Stimulated activated CD8-positive, alpha-beta memory T cell treated with anti-CD3 and anti-CD28 coated beads, Interleukin-15, amount 100 ng/mL, for 48 hours (primary cell): ENCODE data around the gene PPP2R3B.
"Not testable (repeated sequence)": the region's sequence is repeated elsewhere in the genome, so short reads cannot be mapped to it uniquely, and the experiment has no call there.

Experiments
- DNase-seq, 2 donors: peaks; one replicate each; pipeline ENCODE4 v3.0.0-alpha.2; 2020; ENCODE audit warnings: low read depth in 2 of 2

PPP2R3B gene

GRCh38 chrX:338281-338835, 48.3 kb downstream of the PPP2R3B start:
- DNase-seq, result no peak

- DNase-seq, result no peak
Measured at GRCh38 chrX:337331-337831, 49.3 kb downstream of the PPP2R3B start.

- no peak for DNase-seq
Measured at GRCh38 chrX:336227-336626, 50.5 kb downstream of the PPP2R3B start.

- DNase-seq, result no peak
Measured at GRCh38 chrX:335758-336155, 51.0 kb downstream of the PPP2R3B start.

- DNase-seq, result no peak
Measured at GRCh38 chrX:334971-335757, 51.5 kb downstream of the PPP2R3B start.

- no peak for DNase-seq
Measured at GRCh38 chrX:334331-334891, 52.3 kb downstream of the PPP2R3B start.

GRCh38 chrX:333611-334311, 52.9 kb downstream of the PPP2R3B start:
- no peak for DNase-seq

- DNase-seq, result no peak
Measured at GRCh38 chrX:332916-333610, 53.6 kb downstream of the PPP2R3B start.

GRCh38 chrX:332496-332860, 54.2 kb downstream of the PPP2R3B start:
- DNase-seq, result no peak

GRCh38 chrX:331825-332495, 54.7 kb downstream of the PPP2R3B start:
- no peak for DNase-seq

- DNase-seq, result no peak
Measured at GRCh38 chrX:331151-331824, 55.4 kb downstream of the PPP2R3B start.

GRCh38 chrX:330726-331150, 56.0 kb downstream of the PPP2R3B start:
- no peak for DNase-seq

GRCh38 chrX:330141-330725, 56.5 kb downstream of the PPP2R3B start:
- DNase-seq, result not testable (repeated sequence)

GRCh38 chrX:329291-329910, 57.3 kb downstream of the PPP2R3B start:
- DNase-seq, result no peak

GRCh38 chrX:327660-328126, 59.0 kb downstream of the PPP2R3B start:
- DNase-seq, result no peak

- DNase-seq, result not testable (repeated sequence)
Measured at GRCh38 chrX:324664-325063, 62.0 kb downstream of the PPP2R3B start.

GRCh38 chrX:323721-324628, 62.7 kb downstream of the PPP2R3B start:
- no peak for DNase-seq

- no peak for DNase-seq
Measured at GRCh38 chrX:320126-320783, 66.5 kb downstream of the PPP2R3B start.
